Adrenal gland (tissue), 12 donors: Measurements from ENCODE around the gene NR5A2. TPM values are rescaled to one million over a fixed set of nuclear protein-coding genes. Genes with fewer than 3 reads are reported as not detected.

Experiments
- DNase-seq, 7 donors: peaks; one replicate each; pipeline ENCODE4 v3.0.0-alpha.2; 2019 to 2020
- H3K27ac ChIP-seq, 5 donors: fragments of 200-600 bp; sonication (generic) in 4 of 5; 1 replicate in 3 of 5; 2 replicates in 2 of 5; pipeline versions ENCODE4 v1.5.1 to v1.8.0; 2016 to 2020; ENCODE audit warnings: mild to moderate bottlenecking in 1 of 5
- H3K27me3 ChIP-seq: fragments of 200-600 bp; 2 replicates; pipeline ENCODE4 v1.8.0; 2021
- H3K36me3 ChIP-seq, 2 donors: fragments of 200-600 bp; replicated peaks in 1 of 2; 1 replicate in 1 of 2; 2 replicates in 1 of 2; pipeline versions ENCODE4 v1.5.1 to v1.8.0; 2018 to 2022
- H3K4me1 ChIP-seq, 2 donors: fragments of 200-600 bp; replicated peaks in 1 of 2; 1 replicate in 1 of 2; 2 replicates in 1 of 2; pipeline versions ENCODE4 v1.5.1 to v1.8.0; 2018 to 2021
- H3K4me3 ChIP-seq, 4 donors: fragments of 200-600 bp; sonication (generic) in 3 of 4; one replicate each; pipeline ENCODE4 v1.5.1; 2016 to 2018
- H3K9me3 ChIP-seq, 3 donors: fragments of 200-600 bp; sonication (generic) in 1 of 3; replicated peaks in 1 of 3; 1 replicate in 2 of 3; 2 replicates in 1 of 3; pipeline versions ENCODE4 v1.5.1 to v1.8.0; 2016 to 2021
- CTCF ChIP-seq, 6 experiments: fragments of 450-650 bp in 4 of 6; fragments of 200-600 bp in 2 of 6; sonication (generic) in 1 of 6; IDR thresholded peaks; 1 replicate in 5 of 6; 2 replicates in 1 of 6; pipeline versions ENCODE4 v1.5.1 to v1.8.0; 2016 to 2021; ENCODE audit warnings: antibody characterized with exemption in 6 of 6, mild to moderate bottlenecking in 2 of 6, moderate library complexity in 1 of 6
- POLR2A ChIP-seq, 2 donors: fragments of 450-650 bp; IDR thresholded peaks; one replicate each; pipeline ENCODE4 v1.6.1; 2017; ENCODE audit warnings: antibody characterized with exemption in 2 of 2, mild to moderate bottlenecking in 2 of 2, moderate library complexity in 1 of 2
- WGBS, 4 donors: extraction: QIAGEN DNeasy Blood & Tissue Kit in 2 of 4; methylation state at CpG; one replicate each; pipeline versions ENCODE4 v1.1.5 to v1.1.7; 2013 to 2017; 5-methylcytosine and 5-hydroxymethylcytosine counted together
- intact Hi-C, 2 donors: fragments of 100-400 bp; cut with DNase I; formaldehyde crosslinking; loops; one replicate each; pipeline versions ENCODE4 v1.14.1 to v1.15.0; 2022 to 2023
- polyA plus RNA-seq, 3 donors: library from polyadenylated mRNA; stranded (reverse); fragments of 200-250 nt in 2 of 3; fragments of 350-450 nt in 1 of 3; fragmentation: Illumina TruSeq in 1 of 3; extraction: RNeasy Lipid Tissue Mini Kit (QIAGEN cat#74804) in 1 of 3; gene quantifications; one replicate each; pipeline ENCODE4 v1.2.3, GENCODE V29; 2013 to 2014
- total RNA-seq, 9 donors: library from RNA; depleted of rRNA in 4 of 9; stranded (reverse); fragments of >200 nt in 4 of 9; fragments of 120-200 nt in 1 of 9; fragmentation: NEBNext Ultra II Directional in 1 of 9; extraction: Animal tissue kit (Norgen Biotek cat#: 25700) in 1 of 9; gene quantifications; one replicate each; pipeline versions ENCODE4 v1.1.0 to v1.2.4, GENCODE V29; 2013 to 2023
- donor health status: healthy with polysubstance abuse.
- donor health status: Bipolar disorder and iron deficiency.
- donor health status: DM: yes; HTN: yes; CAD: no.
- donor health status: DM: no; HTN: no; CAD: no.
- donor health status: DM: no; HTN: no; CAD: no.
- donor health status: DM: yes; HTN: yes; CAD: no.

Gene NR5A2
- total and polyA plus RNA-seq, 12 donors: 0.40 to 17.3 (median 0.94) TPM

- Histone ChIP-seq H3K27ac (no peak overlapping the region), H3K4me3 (no peak overlapping the region), H3K4me1 (no peaks in the 10 kb centered on the region), H3K36me3 (no peaks in the 10 kb centered on the region), H3K9me3 (no peaks in the 10 kb centered on the region), H3K27me3 (peaks cover 10% of the 10 kb centered on the region)
- TF ChIP-seq POLR2A (IDR thresholded peaks at IDR 0.05) (no peak), CTCF (IDR thresholded peaks at IDR 0.05) (no peak)
- intact Hi-C loops: no loop called here
- DNase-seq: no peak
- 80 to 92% (median 88%) methylated on average over 3 of the region's 3 CpGs for WGBS, 4 donors
Measured at GRCh38 chr1:200112290-200112689, 84.8 kb downstream of the NR5A2 start.

- no peak for TF ChIP-seq POLR2A (IDR thresholded peaks at IDR 0.05)
- TF ChIP-seq CTCF (IDR thresholded peaks at IDR 0.05): no peak
- H3K9me3 ChIP-seq: no peaks in the 10 kb centered on the region
- WGBS, 4 donors: 67 to 94% (median 86%) methylated on average over 1 of the region's 1 CpG
- no peak overlapping the region for H3K27ac ChIP-seq
- no peak overlapping the region for H3K4me3 ChIP-seq
- no peaks in the 10 kb centered on the region for H3K36me3 ChIP-seq
- DNase-seq: no peak
- H3K4me1 ChIP-seq: no peaks in the 10 kb centered on the region
- H3K27me3 ChIP-seq: peaks cover 9% of the 10 kb centered on the region
- intact Hi-C loops: no loop called here
Measured at GRCh38 chr1:200115532-200115931, 88.0 kb downstream of the NR5A2 start.

GRCh38 chr1:200116324-200116723 lies 88.8 kb downstream of the NR5A2 start:
- DNase-seq: no peak
- Histone ChIP-seq H3K36me3 (no peaks in the 10 kb centered on the region), H3K4me3 (no peak overlapping the region), H3K9me3 (no peaks in the 10 kb centered on the region), H3K4me1 (no peaks in the 10 kb centered on the region), H3K27ac (no peak overlapping the region), H3K27me3 (peaks cover 5% of the 10 kb centered on the region)
- WGBS, 4 donors: 85 to 92% (median 89%) methylated on average over 1 of the region's 1 CpG
- intact Hi-C loops: no loop called here
- TF ChIP-seq POLR2A (IDR thresholded peaks at IDR 0.05) (no peak), CTCF (IDR thresholded peaks at IDR 0.05) (no peak)

GRCh38 chr1:200118779-200119505 lies 91.4 kb downstream of the NR5A2 start:
- Histone ChIP-seq H3K4me3 (no peak overlapping the region), H3K4me1 (no peaks in the 10 kb centered on the region), H3K27ac (no peak overlapping the region), H3K36me3 (no peaks in the 10 kb centered on the region), H3K9me3 (no peaks in the 10 kb centered on the region), H3K27me3 (no peaks in the 10 kb centered on the region)
- no peak for DNase-seq
- intact Hi-C loops: no loop called here
- TF ChIP-seq POLR2A (IDR thresholded peaks at IDR 0.05): no peak
- TF ChIP-seq CTCF (IDR thresholded peaks at IDR 0.05): no peak
- WGBS, 4 donors: 56 to 92% (median 90%) methylated on average over 3 of the region's 3 CpGs
